Right lobe of liver (tissue), 6 donors: ENCODE results near the gene PRR5. TPM values are rescaled to one million over a fixed set of nuclear protein-coding genes. Genes with fewer than 3 reads are reported as not detected.
"Not testable (repeated sequence)": the region's sequence is repeated elsewhere in the genome, so short reads cannot be mapped to it uniquely, and the experiment has no call there.

ENCODE experiments used
- ATAC-seq, 4 donors: fragments of 200-7000 bp; cut with Tn5 transposase; one replicate each; pipeline ENCODE4 v1.9.1; 2020; ENCODE audit warnings: mild to moderate bottlenecking in 4 of 4, moderate library complexity in 4 of 4
- DNase-seq, 3 donors: peaks; one replicate each; pipeline ENCODE4 v3.0.0-alpha.2; 2020
- H3K27ac ChIP-seq, 3 donors: fragments of 200-600 bp; one replicate each; pipeline ENCODE4 v1.8.0; 2022
- H3K27me3 ChIP-seq, 2 donors: fragments of 200-600 bp; one replicate each; pipeline ENCODE4 v1.8.0; 2022
- H3K36me3 ChIP-seq, 4 donors: fragments of 200-600 bp; sonication (generic) in 1 of 4; one replicate each; pipeline versions ENCODE4 v1.5.1 to v1.8.0; 2017 to 2022; ENCODE audit warnings: control low read depth in 1 of 4
- H3K4me1 ChIP-seq, 4 donors: fragments of 200-600 bp; sonication (generic) in 1 of 4; one replicate each; pipeline versions ENCODE4 v1.5.1 to v1.8.0; 2017 to 2022; ENCODE audit warnings: control low read depth in 1 of 4
- H3K4me3 ChIP-seq, 3 donors: fragments of 200-600 bp; one replicate each; pipeline ENCODE4 v1.8.0; 2022
- H3K9me3 ChIP-seq, 4 donors: fragments of 200-600 bp; sonication (generic) in 1 of 4; one replicate each; pipeline versions ENCODE4 v1.5.1 to v1.8.0; 2017 to 2022; ENCODE audit warnings: control low read depth in 1 of 4
- CTCF ChIP-seq, 4 donors: fragments of 200-600 bp in 3 of 4; fragments of 450-650 bp in 1 of 4; IDR thresholded peaks; one replicate each; pipeline versions ENCODE4 v1.5.1 to v1.8.0; 2016 to 2022; ENCODE audit warnings: antibody characterized with exemption in 4 of 4, mild to moderate bottlenecking in 2 of 4
- POLR2A ChIP-seq: fragments of 450-650 bp; IDR thresholded peaks from one replicate; pipeline ENCODE4 v1.6.1; 2017; ENCODE audit warnings: antibody characterized with exemption, mild to moderate bottlenecking
- WGBS: methylation state at CpG from one replicate; pipeline ENCODE4 v1.1.6; 2018; ENCODE audit warnings: low coverage, low lambda C conversion rate; ENCODE audit not compliant: insufficient coverage; ENCODE audit errors: missing lambda C conversion rate; 5-methylcytosine and 5-hydroxymethylcytosine counted together
- intact Hi-C, 2 donors: fragments of 100-400 bp; cut with DNase I; formaldehyde crosslinking; loops; one replicate each; pipeline versions ENCODE4 v1.11.2 to v1.14.1; 2022
- total RNA-seq, 6 experiments: library from RNA; depleted of rRNA in 2 of 6; stranded (reverse); fragments of >200 nt in 2 of 6; fragmentation: NEBNext Ultra II Directional in 3 of 6; extraction: Animal tissue kit (Norgen Biotek cat#: 25700) in 3 of 6; gene quantifications; one replicate each; pipeline versions ENCODE4 v1.1.0 to v1.2.4, GENCODE V29; 2016 to 2023
- donor health status: DM: no; HTN: yes; CAD: no.
- donor health status: DM: no; HTN: no; CAD: no.
- donor health status: DM: no; HTN: no; CAD: no.
- donor health status: DM: no; HTN: yes; CAD: no.
- donor health status: DM: no; HTN: yes; CAD: no.

Gene PRR5
- total RNA-seq, 6 experiments from 2014 or later: 14.1 to 25.3 (median 20.2) TPM

- TF ChIP-seq POLR2A: no peak
- Histone ChIP-seq H3K27me3 (no peaks in the 10 kb centered on the region), H3K27ac (no peak overlapping the region), H3K4me1 (no peaks in the 10 kb centered on the region), H3K36me3 (no peaks in the 10 kb centered on the region), H3K9me3 (no peaks in the 10 kb centered on the region), H3K4me3 (no peak overlapping the region)
- no peak for ATAC-seq
- WGBS: no CpG with 5 or more reads among the region's 5 CpGs
- DNase-seq: no peak
- intact Hi-C loops: loop anchor here in 1 of 2 donors (5.0 kb wide), 1 partner anchor 42 kb away; no protein-coding TSS in a partner anchor
Observed at GRCh38 chr22:44739024-44739423, 37.0 kb downstream of the PRR5 start.

GRCh38 chr22:44739666-44740065 is 37.7 kb downstream of the PRR5 start:
- H3K36me3 ChIP-seq, ATAC-seq, H3K4me3 ChIP-seq, H3K27ac ChIP-seq, H3K4me1 ChIP-seq, H3K9me3 ChIP-seq, DNase-seq, H3K27me3 ChIP-seq: not testable (repeated sequence)
- intact Hi-C loops: loop anchor here in 1 of 2 donors (5.0 kb wide), 1 partner anchor 42 kb away; no protein-coding TSS in a partner anchor
- 47% methylated on average over 9 of the region's 10 CpGs for WGBS

- 73% methylated on average over 11 of the region's 17 CpGs for WGBS
- no peaks in the 10 kb centered on the region for H3K36me3 ChIP-seq
- H3K27me3 ChIP-seq: no peaks in the 10 kb centered on the region
- TF ChIP-seq CTCF (IDR thresholded peaks at IDR 0.05) (no peak), POLR2A (no peak)
- ATAC-seq (no peak), DNase-seq (no peak)
- H3K9me3 ChIP-seq: no peaks in the 10 kb centered on the region
- H3K4me3 ChIP-seq: no peak overlapping the region
- H3K27ac ChIP-seq: no peak overlapping the region
- intact Hi-C loops: no loop called here
- H3K4me1 ChIP-seq: no peaks in the 10 kb centered on the region
Observed at GRCh38 chr22:44740307-44740706, 38.3 kb downstream of the PRR5 start.

- DNase-seq (no peak), ATAC-seq (no peak)
- no peaks in the 10 kb centered on the region for H3K4me1 ChIP-seq
- H3K4me3 ChIP-seq: no peak overlapping the region
- no peaks in the 10 kb centered on the region for H3K27me3 ChIP-seq
- H3K36me3 ChIP-seq: no peaks in the 10 kb centered on the region
- intact Hi-C loops: no loop called here
- no peak for TF ChIP-seq CTCF (IDR thresholded peaks at IDR 0.05)
- no peak for TF ChIP-seq POLR2A
- H3K27ac ChIP-seq: no peak overlapping the region
- 39% methylated on average over 9 of the region's 9 CpGs for WGBS
- H3K9me3 ChIP-seq: no peaks in the 10 kb centered on the region
Observed at GRCh38 chr22:44741929-44742328, 39.9 kb downstream of the PRR5 start.

- no peaks in the 10 kb centered on the region for H3K9me3 ChIP-seq
- 84% methylated on average over 8 of the region's 11 CpGs for WGBS
- ATAC-seq (no peak), DNase-seq (peak in 1 of 3 donors; percentile 49)
- no peak overlapping the region for H3K27ac ChIP-seq
- TF ChIP-seq CTCF (IDR thresholded peaks at IDR 0.05) (no peak), POLR2A (no peak)
- no peak overlapping the region for H3K4me3 ChIP-seq
- H3K4me1 ChIP-seq: no peaks in the 10 kb centered on the region
- no peaks in the 10 kb centered on the region for H3K36me3 ChIP-seq
- intact Hi-C loops: no loop called here
- no peaks in the 10 kb centered on the region for H3K27me3 ChIP-seq
Observed at GRCh38 chr22:44743247-44743646, 41.2 kb downstream of the PRR5 start.

- WGBS: 53% methylated on average over 7 of the region's 7 CpGs
- DNase-seq (no peak), ATAC-seq (no peak)
- Histone ChIP-seq H3K27me3 (no peaks in the 10 kb centered on the region), H3K9me3 (no peaks in the 10 kb centered on the region), H3K36me3 (no peaks in the 10 kb centered on the region), H3K4me1 (no peaks in the 10 kb centered on the region), H3K27ac (no peak overlapping the region), H3K4me3 (no peak overlapping the region)
- intact Hi-C loops: no loop called here
- TF ChIP-seq CTCF (IDR thresholded peaks at IDR 0.05) (no peak), POLR2A (no peak)
Observed at GRCh38 chr22:44743804-44744211, 41.8 kb downstream of the PRR5 start.
